OCI-LY1 (cell line): ENCODE results near the gene ORC3.

Source experiments
- EZH2 ChIP-seq: fragments of 200-600 bp; sonication (generic), shearing (Covaris generic); IDR thresholded peaks from 2 replicates; pipeline ENCODE4 v1.8.0; 2017; ENCODE audit warnings: borderline replicate concordance, mixed run types, mild to moderate bottlenecking, antibody characterized with exemption, low read length, moderate library complexity, mixed read lengths
- TF ChIP-seq, protein P1 (sequence below): fragments of 200-600 bp; sonication (generic), shearing (Covaris generic); IDR thresholded peaks from 2 replicates; pipeline ENCODE4 v1.5.1; 2017; ENCODE audit warnings: mild to moderate bottlenecking, antibody characterized with exemption, low read length, moderate library complexity, mixed read lengths

GRCh38 chr6:87692086-87692485, 102.2 kb downstream of the ORC3 start:
- TF ChIP-seq EZH2, result no peak
- TF ChIP-seq, protein P1, sequence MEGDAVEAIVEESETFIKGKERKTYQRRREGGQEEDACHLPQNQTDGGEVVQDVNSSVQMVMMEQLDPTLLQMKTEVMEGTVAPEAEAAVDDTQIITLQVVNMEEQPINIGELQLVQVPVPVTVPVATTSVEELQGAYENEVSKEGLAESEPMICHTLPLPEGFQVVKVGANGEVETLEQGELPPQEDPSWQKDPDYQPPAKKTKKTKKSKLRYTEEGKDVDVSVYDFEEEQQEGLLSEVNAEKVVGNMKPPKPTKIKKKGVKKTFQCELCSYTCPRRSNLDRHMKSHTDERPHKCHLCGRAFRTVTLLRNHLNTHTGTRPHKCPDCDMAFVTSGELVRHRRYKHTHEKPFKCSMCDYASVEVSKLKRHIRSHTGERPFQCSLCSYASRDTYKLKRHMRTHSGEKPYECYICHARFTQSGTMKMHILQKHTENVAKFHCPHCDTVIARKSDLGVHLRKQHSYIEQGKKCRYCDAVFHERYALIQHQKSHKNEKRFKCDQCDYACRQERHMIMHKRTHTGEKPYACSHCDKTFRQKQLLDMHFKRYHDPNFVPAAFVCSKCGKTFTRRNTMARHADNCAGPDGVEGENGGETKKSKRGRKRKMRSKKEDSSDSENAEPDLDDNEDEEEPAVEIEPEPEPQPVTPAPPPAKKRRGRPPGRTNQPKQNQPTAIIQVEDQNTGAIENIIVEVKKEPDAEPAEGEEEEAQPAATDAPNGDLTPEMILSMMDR, result no peak
